ENCODE measurements around the gene SLC26A5. TPM values are rescaled to one million over a fixed set of nuclear protein-coding genes. Genes with fewer than 3 reads are reported as not detected.

The SLC26A5 gene
- total and polyA plus RNA-seq, 5 donors, result 0.07 TPM; not detected in 4

GRCh38 chr7:103346396-103346795 lies 99.6 kb downstream of the SLC26A5 start:
- ATAC-seq, result no peak
- no peaks in the 10 kb centered on the region for H3K27me3 ChIP-seq (ENCODE audit: control insufficient read depth, insufficient read depth)
- H3K9me3 ChIP-seq (ENCODE audit: control insufficient read depth, low read length), result no peaks in the 10 kb centered on the region
- H3K4me3 ChIP-seq (ENCODE audit: low read length), result no peak overlapping the region
- no peak for DNase-seq
- intact Hi-C loops (cut with DNase I), result no loop called here
- no peak overlapping the region for H3K27ac ChIP-seq (ENCODE audit: low read length)
- H3K4me1 ChIP-seq (ENCODE audit: control insufficient read depth, insufficient read depth, low read length), result peaks cover 2% of the 10 kb centered on the region
- 91% methylated on average over 5 of the region's 5 CpGs for WGBS

DNA sequence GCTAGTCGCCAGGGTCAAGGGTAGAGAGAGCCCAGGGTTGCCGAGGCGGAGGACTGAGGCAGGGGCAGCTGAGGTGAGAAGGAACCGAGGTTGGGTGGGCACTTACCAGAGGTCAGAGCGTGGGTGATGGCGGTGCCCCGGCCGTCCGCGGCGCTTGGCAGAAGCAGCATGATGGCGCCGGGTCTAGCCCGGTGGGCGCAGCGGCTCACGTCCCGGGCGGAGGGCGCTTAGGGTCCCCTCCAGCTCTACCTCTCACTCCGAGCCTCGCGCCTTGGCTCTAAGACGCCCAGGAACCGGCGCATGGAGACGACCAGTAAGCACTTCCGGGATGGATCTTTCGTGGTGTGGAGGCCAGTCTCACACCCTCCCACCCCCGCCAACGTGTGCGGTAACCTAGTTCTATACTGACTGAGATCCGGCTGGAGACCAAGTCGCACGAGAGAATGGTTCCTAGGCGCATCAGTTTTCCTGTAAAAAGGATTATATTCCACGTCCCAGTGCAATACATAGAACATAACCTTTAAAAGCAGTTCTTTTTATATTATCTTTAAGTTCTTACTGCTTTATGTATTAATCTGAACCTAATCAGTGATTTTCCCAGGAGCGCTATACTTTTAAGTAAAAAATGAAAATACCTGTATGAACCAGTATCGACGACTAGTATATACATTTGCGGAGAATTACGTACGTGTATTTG lies 101.4 kb downstream of the SLC26A5 start, which contains the start of gene DNAJC2:
Gene DNAJC2 (minus strand): TSS at position 315 of the 697 bp plus-strand sequence. CDS start 145 bp downstream, at position 170.
- Histone ChIP-seq H3K4me3 (ENCODE audit: low read length) (peak within 1 kb of the TSS; percentile 73), H3K27ac (ENCODE audit: low read length) (peak within 1 kb of the TSS; percentile 48), H3K27me3 (ENCODE audit: control insufficient read depth, insufficient read depth) (no peaks in the 10 kb centered on the region), H3K9me3 (ENCODE audit: control insufficient read depth, low read length) (no peaks in the 10 kb centered on the region), H3K4me1 (ENCODE audit: control insufficient read depth, insufficient read depth, low read length) (no peaks in the 10 kb centered on the region)
- WGBS, result 8% methylated on average over 43 of the region's 43 CpGs
- DNase-seq (peak; percentile 89 to 94 (median 92)), ATAC-seq (peak; percentile 96)
- intact Hi-C loops (cut with DNase I), result no loop called here

DNA sequence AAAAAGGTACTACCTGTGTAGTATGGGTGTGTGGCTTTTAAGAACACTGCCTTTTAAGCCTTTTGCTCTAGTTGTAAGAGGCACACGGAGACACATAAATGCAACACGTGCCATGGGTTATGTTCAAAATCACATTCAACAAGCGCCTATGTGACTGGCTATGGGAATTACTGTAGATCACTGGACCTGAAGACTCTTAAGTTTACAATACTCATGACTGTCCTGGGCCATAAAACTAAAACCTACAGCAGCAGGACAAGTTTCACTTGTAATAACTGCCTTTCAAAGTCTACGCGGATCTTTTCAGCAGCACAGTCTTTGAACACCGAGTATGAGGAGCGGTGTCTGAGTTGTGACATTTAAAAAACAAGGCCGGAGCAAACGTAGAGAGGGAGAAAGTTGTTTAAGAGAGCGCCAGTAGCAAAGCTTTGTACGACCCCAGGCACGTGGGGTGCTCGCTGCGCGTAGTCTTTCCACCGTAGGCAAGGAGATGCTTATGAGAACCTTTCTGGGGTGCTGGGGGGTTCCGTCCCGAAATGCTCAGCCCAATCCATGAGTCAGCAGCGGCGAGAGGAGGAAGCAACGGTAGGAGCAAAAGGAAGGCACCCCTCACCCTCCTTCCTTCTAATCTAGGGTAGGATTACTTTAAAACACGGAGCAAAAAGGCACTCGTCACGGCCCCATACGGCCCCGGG lies 102.1 kb downstream of the SLC26A5 start:
- peak overlapping the region; percentile 73 for H3K4me3 ChIP-seq (ENCODE audit: low read length)
- H3K27me3 ChIP-seq (ENCODE audit: control insufficient read depth, insufficient read depth), result no peaks in the 10 kb centered on the region
- WGBS, result under 1% methylated on average over 26 of the region's 26 CpGs
- peak overlapping the region; percentile 48 for H3K27ac ChIP-seq (ENCODE audit: low read length)
- DNase-seq (no peak), ATAC-seq (peak; percentile 3 to 51)
- H3K4me1 ChIP-seq (ENCODE audit: control insufficient read depth, insufficient read depth, low read length), result no peaks in the 10 kb centered on the region
- intact Hi-C loops (cut with DNase I), result no loop called here
- H3K9me3 ChIP-seq (ENCODE audit: control insufficient read depth, low read length), result no peaks in the 10 kb centered on the region

DNA sequence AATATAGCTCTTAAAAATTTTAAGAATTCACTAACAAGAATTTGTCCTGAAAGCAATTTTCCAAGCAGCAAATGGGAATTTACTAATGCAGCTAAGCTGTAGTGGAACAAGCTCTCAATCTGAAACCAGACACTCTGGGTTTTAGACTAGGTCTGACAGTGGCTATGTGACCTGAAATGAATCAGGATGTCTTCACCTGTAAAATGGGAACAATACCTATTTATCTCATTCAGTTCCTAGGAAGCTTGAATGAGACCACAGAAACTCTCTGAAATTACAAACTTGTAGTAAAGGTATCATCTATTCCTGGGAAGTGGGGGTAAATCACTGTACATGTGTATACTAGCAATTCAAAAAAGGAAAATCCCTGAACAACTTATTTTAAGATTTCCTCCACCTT lies 102.7 kb downstream of the SLC26A5 start:
- DNase-seq, result no peak
- no peak for ATAC-seq
- Histone ChIP-seq H3K27ac (ENCODE audit: low read length) (no peak overlapping the region), H3K4me3 (ENCODE audit: low read length) (peak overlapping the region; percentile 73), H3K4me1 (ENCODE audit: control insufficient read depth, insufficient read depth, low read length) (no peaks in the 10 kb centered on the region), H3K9me3 (ENCODE audit: control insufficient read depth, low read length) (no peaks in the 10 kb centered on the region), H3K27me3 (ENCODE audit: control insufficient read depth, insufficient read depth) (no peaks in the 10 kb centered on the region)
- intact Hi-C loops (cut with DNase I), result no loop called here

- intact Hi-C loops (cut with DNase I), result no loop called here
- H3K9me3 ChIP-seq (ENCODE audit: control insufficient read depth, low read length), result no peaks in the 10 kb centered on the region
- no peak for ATAC-seq
- WGBS, result 75% methylated on average over 2 of the region's 2 CpGs
- no peak overlapping the region for H3K27ac ChIP-seq (ENCODE audit: low read length)
- no peak overlapping the region for H3K4me3 ChIP-seq (ENCODE audit: low read length)
- H3K27me3 ChIP-seq (ENCODE audit: control insufficient read depth, insufficient read depth), result no peaks in the 10 kb centered on the region
- no peak for DNase-seq
- no peaks in the 10 kb centered on the region for H3K4me1 ChIP-seq (ENCODE audit: control insufficient read depth, insufficient read depth, low read length)
These were observed 104.5 kb downstream of the SLC26A5 start for GRCh38 chr7:103341466-103341865.

DNA sequence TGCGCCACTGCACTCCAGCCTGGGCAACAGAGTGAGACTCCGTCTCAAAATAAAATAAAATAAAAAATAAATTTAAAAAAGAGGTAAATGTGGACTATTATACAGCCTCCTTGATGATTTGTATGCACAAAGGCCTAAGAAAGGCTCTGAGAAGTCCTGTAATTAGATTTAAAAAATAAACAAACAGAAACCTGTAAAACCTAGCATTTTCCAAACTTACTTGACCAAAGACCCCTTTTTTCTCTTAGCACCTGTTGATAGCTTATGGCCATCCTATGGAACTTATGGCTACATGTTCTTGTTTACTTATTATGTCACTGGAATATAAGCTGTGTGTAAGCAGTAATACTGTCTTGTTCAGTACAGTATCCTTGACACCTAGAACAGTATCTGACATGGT lies 107.1 kb downstream of the SLC26A5 start:
- Histone ChIP-seq H3K4me1 (ENCODE audit: control insufficient read depth, insufficient read depth, low read length) (no peaks in the 10 kb centered on the region), H3K4me3 (ENCODE audit: low read length) (no peak overlapping the region), H3K9me3 (ENCODE audit: control insufficient read depth, low read length) (no peaks in the 10 kb centered on the region), H3K27ac (ENCODE audit: low read length) (no peak overlapping the region), H3K27me3 (ENCODE audit: control insufficient read depth, insufficient read depth) (no peaks in the 10 kb centered on the region)
- no peak for DNase-seq
- no peak for ATAC-seq
- intact Hi-C loops (cut with DNase I), result no loop called here
- WGBS, result 96% methylated on average over 2 of the region's 2 CpGs

DNA sequence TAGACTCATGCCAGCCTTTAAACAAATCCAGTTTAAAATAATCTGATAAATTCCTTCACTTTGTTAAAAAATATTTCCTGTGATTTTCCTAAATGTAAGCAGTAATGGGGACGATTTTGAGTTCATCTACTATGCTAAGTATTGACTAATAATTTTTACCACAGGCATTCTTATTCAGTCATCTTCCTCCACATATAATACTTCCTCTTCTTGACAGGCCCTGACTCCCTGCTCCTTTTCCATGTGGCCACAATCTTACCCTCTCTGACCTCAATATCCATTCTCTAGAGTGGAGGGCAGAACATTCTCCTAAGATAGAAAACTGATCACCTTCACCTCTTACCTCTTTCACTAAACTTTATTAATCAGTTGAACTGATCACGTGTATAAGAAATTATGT lies 109.2 kb downstream of the SLC26A5 start:
- Histone ChIP-seq H3K9me3 (ENCODE audit: control insufficient read depth, low read length) (no peaks in the 10 kb centered on the region), H3K4me3 (ENCODE audit: low read length) (no peak overlapping the region), H3K27me3 (ENCODE audit: control insufficient read depth, insufficient read depth) (no peaks in the 10 kb centered on the region), H3K27ac (ENCODE audit: low read length) (no peak overlapping the region), H3K4me1 (ENCODE audit: control insufficient read depth, insufficient read depth, low read length) (no peaks in the 10 kb centered on the region)
- DNase-seq (no peak), ATAC-seq (no peak)
- 89% methylated on average over 2 of the region's 2 CpGs for whole genome bisulfite sequencing
- intact Hi-C loops (cut with DNase I), result no loop called here

DNA sequence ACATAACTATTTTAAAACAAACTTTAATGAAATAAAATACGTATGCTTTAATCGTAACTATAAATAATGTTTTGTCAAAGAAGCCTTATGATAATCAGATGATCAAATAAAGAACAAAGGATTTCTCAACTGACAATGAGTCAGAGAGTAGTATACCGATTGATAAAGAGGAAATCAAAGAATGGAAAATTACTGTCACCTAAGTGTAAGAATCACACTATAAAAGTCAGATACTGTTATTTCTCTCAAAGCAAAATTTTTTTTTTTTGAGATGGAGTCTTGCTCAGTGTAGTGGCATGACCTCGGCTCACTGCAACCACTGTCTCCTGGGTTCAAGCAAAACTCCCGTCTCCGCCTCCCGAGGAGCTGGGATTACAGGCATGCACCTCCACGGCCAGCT lies 120.3 kb downstream of the SLC26A5 start:
- Histone ChIP-seq H3K9me3 (ENCODE audit: control insufficient read depth, low read length) (no peaks in the 10 kb centered on the region), H3K4me1 (ENCODE audit: control insufficient read depth, insufficient read depth, low read length) (no peaks in the 10 kb centered on the region), H3K4me3 (ENCODE audit: low read length) (no peak overlapping the region), H3K27me3 (ENCODE audit: control insufficient read depth, insufficient read depth) (no peaks in the 10 kb centered on the region), H3K27ac (ENCODE audit: low read length) (no peak overlapping the region)
- intact Hi-C loops (cut with DNase I), result no loop called here
- 93% methylated on average over 8 of the region's 8 CpGs for WGBS
- ATAC-seq (no peak), DNase-seq (no peak)

Other genes with a start within 250 kb of the SLC26A5 start
- 10 to 100 TPM; 58.2 to 72.9 (median 59.6) TPM for gene PMPCB, start 148.8 kb downstream of the SLC26A5 start, total RNA-seq
- 75.3 TPM for gene PMPCB, start 148.8 kb downstream of the SLC26A5 start, polyA plus RNA-seq
- 10 to 100 TPM; 12.8 to 17.9 (median 14.4) TPM for gene DNAJC2, start 101.4 kb downstream of the SLC26A5 start, total RNA-seq
- 15.0 TPM for gene DNAJC2, start 101.4 kb downstream of the SLC26A5 start, polyA plus RNA-seq
- gene PSMC2, start 98.6 kb downstream of the SLC26A5 start, total RNA-seq, result 100 to 1,000 TPM; 108 to 124 (median 118) TPM
- gene PSMC2, start 98.6 kb downstream of the SLC26A5 start, polyA plus RNA-seq, result 140 TPM